ENCODE data around the gene TTBK1. TPM values are rescaled to one million over a fixed set of nuclear protein-coding genes. Genes with fewer than 3 reads are reported as not detected.

TTBK1 gene
- total RNA-seq, 1 donor from 2014 or later: 1.7 TPM

- Histone ChIP-seq H3K9ac (no peak overlapping the region), H3K4me2 (no peak overlapping the region), H3K27ac (no peak overlapping the region), H3K4me1 (peaks cover 9% of the 10 kb centered on the region), H3K9me3 (ENCODE audit: low read depth) (no peaks in the 10 kb centered on the region), H2AFZ (replicated peaks) (no peak overlapping the region), H3K79me2 (ENCODE audit: low read depth) (no peaks in the 10 kb centered on the region), H4K20me1 (ENCODE audit: low read depth) (no peaks in the 10 kb centered on the region), H3F3A (ENCODE audit: low read depth) (no peaks in the 10 kb centered on the region), H3K36me3 (no peaks in the 10 kb centered on the region), H3K27me3 (no peaks in the 10 kb centered on the region), H3K4me3 (no peak overlapping the region)
- no peaks in the 10 kb centered on the region for H3K9me3 Mint-ChIP-seq
- H3K4me3 Mint-ChIP-seq: no peak overlapping the region
- TF ChIP-seq EZH2 (IDR thresholded peaks at IDR 0.05) (no peak), EZH2phosphoT487 (IDR thresholded peaks at IDR 0.05) (no peak), CTCF (IDR thresholded peaks at IDR 0.05) (no peak)
- DNase-seq (ENCODE audit: low spot score): no peak
- peaks cover 7% of the 10 kb centered on the region for H3K4me1 Mint-ChIP-seq
- peaks cover 13% of the 10 kb centered on the region for H3K27me3 Mint-ChIP-seq (ENCODE audit: insufficient read depth, low read depth)
- H3K27ac Mint-ChIP-seq: no peak overlapping the region
- no peaks in the 10 kb centered on the region for H3K36me3 Mint-ChIP-seq
Observed at GRCh38 chr6:43310624-43311023, 67.3 kb downstream of the TTBK1 start.

GRCh38 chr6:43311666-43312065 is 68.4 kb downstream of the TTBK1 start:
- Histone ChIP-seq H3K4me1 (peaks cover 9% of the 10 kb centered on the region), H3K27ac (no peak overlapping the region), H3K9me3 (ENCODE audit: low read depth) (no peaks in the 10 kb centered on the region), H3K9ac (no peak overlapping the region), H3K36me3 (no peaks in the 10 kb centered on the region), H3K79me2 (ENCODE audit: low read depth) (no peaks in the 10 kb centered on the region), H3K4me3 (no peak overlapping the region), H4K20me1 (ENCODE audit: low read depth) (no peaks in the 10 kb centered on the region), H3F3A (ENCODE audit: low read depth) (no peaks in the 10 kb centered on the region), H3K27me3 (no peaks in the 10 kb centered on the region), H3K4me2 (no peak overlapping the region), H2AFZ (replicated peaks) (no peak overlapping the region)
- H3K9me3 Mint-ChIP-seq: no peaks in the 10 kb centered on the region
- H3K4me1 Mint-ChIP-seq: peaks cover 7% of the 10 kb centered on the region
- no peak for DNase-seq (ENCODE audit: low spot score)
- H3K27me3 Mint-ChIP-seq (ENCODE audit: insufficient read depth, low read depth): peaks cover 13% of the 10 kb centered on the region
- H3K36me3 Mint-ChIP-seq: no peaks in the 10 kb centered on the region
- no peak overlapping the region for H3K27ac Mint-ChIP-seq
- TF ChIP-seq EZH2phosphoT487 (IDR thresholded peaks at IDR 0.05): no peak
- no peak for TF ChIP-seq CTCF (IDR thresholded peaks at IDR 0.05)
- no peak overlapping the region for H3K4me3 Mint-ChIP-seq

GRCh38 chr6:43313813-43314212 is 70.5 kb downstream of the TTBK1 start:
- no peaks in the 10 kb centered on the region for H3K9me3 ChIP-seq (ENCODE audit: low read depth)
- no peak overlapping the region for H3K27ac ChIP-seq
- no peaks in the 10 kb centered on the region for H4K20me1 ChIP-seq (ENCODE audit: low read depth)
- H3K36me3 ChIP-seq: no peaks in the 10 kb centered on the region
- TF ChIP-seq CTCF (IDR thresholded peaks at IDR 0.05) (no peak), EZH2 (IDR thresholded peaks at IDR 0.05) (no peak), EZH2phosphoT487 (IDR thresholded peaks at IDR 0.05) (no peak)
- no peak overlapping the region for H3K4me2 ChIP-seq
- H2AFZ ChIP-seq (replicated peaks): no peak overlapping the region
- H3K9me3 Mint-ChIP-seq: no peaks in the 10 kb centered on the region
- no peaks in the 10 kb centered on the region for H3K27me3 ChIP-seq
- H3K4me1 Mint-ChIP-seq: peaks cover 5% of the 10 kb centered on the region
- H3K9ac ChIP-seq: no peak overlapping the region
- H3K27me3 Mint-ChIP-seq (ENCODE audit: insufficient read depth, low read depth): peaks cover 5% of the 10 kb centered on the region
- DNase-seq (ENCODE audit: low spot score): no peak
- no peak overlapping the region for H3K4me3 ChIP-seq
- H3F3A ChIP-seq (ENCODE audit: low read depth): no peaks in the 10 kb centered on the region
- H3K79me2 ChIP-seq (ENCODE audit: low read depth): no peaks in the 10 kb centered on the region
- H3K27ac Mint-ChIP-seq: no peak overlapping the region
- no peaks in the 10 kb centered on the region for H3K36me3 Mint-ChIP-seq
- H3K4me3 Mint-ChIP-seq: no peak overlapping the region
- peaks cover 5% of the 10 kb centered on the region for H3K4me1 ChIP-seq

Measured in neural progenitor cell (in vitro differentiated cells).